Measurements from ENCODE around the gene ARV1. TPM values are rescaled to one million over a fixed set of nuclear protein-coding genes. Genes with fewer than 3 reads are reported as not detected.
A peak's percentile ranks its signal among the peaks of the same experiment; 100 is the strongest.
"Not testable (repeated sequence)": the region's sequence is repeated elsewhere in the genome, so short reads cannot be mapped to it uniquely, and the experiment has no call there.

Gene ARV1
- total and polyA plus RNA-seq, 2 experiments from 2014 or later, result 10.4 to 20.0 TPM

DNA sequence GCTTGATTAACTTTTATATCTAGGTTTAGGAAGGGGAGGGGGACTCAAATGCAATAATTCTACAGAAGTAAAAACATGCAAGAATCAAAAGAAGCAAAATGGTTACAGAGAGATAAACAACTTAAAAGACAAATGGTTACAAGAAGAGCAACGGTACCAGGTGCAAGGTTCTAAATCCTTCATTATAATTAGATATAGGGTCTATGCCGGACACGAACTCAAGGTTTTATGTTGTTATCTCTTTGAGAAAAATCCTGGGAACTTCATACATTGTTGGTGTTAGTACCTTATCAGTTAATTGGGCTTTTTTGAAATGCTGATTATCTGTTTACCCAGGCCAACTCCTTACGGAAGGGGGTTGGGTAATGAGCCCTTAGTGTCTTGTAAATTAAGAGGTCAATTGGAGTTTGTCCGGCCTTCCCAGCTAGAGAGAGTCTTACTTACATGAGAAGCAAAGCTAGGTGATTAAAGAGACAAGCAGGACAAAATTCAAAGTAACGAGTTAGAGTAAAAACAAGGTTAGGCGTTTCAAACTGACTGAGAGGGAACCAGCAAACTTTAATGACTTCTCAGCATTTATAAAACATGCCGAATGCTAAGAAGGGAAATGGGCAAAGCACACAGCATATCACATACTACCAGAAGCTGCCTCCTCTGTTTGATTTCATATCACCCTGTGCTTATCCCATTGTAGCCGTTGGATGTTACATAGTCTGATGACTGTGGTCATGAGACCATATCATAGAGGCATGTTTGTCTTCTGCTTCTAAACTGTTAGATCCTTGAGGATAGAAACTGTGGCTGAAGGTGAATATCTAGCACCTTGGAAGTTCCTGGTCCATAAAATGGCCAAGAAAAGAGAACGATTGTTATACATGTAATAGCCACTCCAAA, 6.0 kb downstream of the ARV1 start:
- H3K4me3 ChIP-seq; H2AFZ ChIP-seq; H3F3A ChIP-seq (replicated peaks; ENCODE audit: low read depth); H3K36me3 ChIP-seq (ENCODE audit: insufficient read depth); H3K36me3 Mint-ChIP-seq (ENCODE audit: low read depth); H3K79me2 ChIP-seq (replicated peaks; ENCODE audit: insufficient read depth); H3K9me2 ChIP-seq (ENCODE audit: insufficient read depth); H3K27ac Mint-ChIP-seq; H3K27ac ChIP-seq (ENCODE audit: low read depth); H3K9me3 Mint-ChIP-seq; H3K27me3 Mint-ChIP-seq (ENCODE audit: insufficient read depth, low read depth, poor library complexity): not testable (repeated sequence)
- H3K4me3 Mint-ChIP-seq, result peak overlapping the region; percentile 38; the same call in 2 of the 3 replicates
- DNase-seq (ENCODE audit: low spot score) (peak; percentile 81), ATAC-seq (peak; percentile 88)
- peak overlapping the region; percentile 13; the same call in 1 of the 2 replicates for H3K4me2 ChIP-seq
- H3K4me1 ChIP-seq (ENCODE audit: insufficient read depth), result peaks cover 14% of the 10 kb centered on the region; the same call in 1 of the 2 replicates
- H3K27me3 ChIP-seq (ENCODE audit: insufficient read depth), result peaks cover 90% of the 10 kb centered on the region
- peaks cover 80% of the 10 kb centered on the region for H4K20me1 ChIP-seq (replicated peaks; ENCODE audit: insufficient read depth)
- TF ChIP-seq NANOG (IDR thresholded peaks at IDR 0.05; ENCODE audit: borderline replicate concordance) (peak; percentile 91), POLR2AphosphoS5 (IDR thresholded peaks at IDR 0.05; ENCODE audit: low read depth) (peak; percentile 58)
- H3K4me1 Mint-ChIP-seq, result peaks cover 25% of the 10 kb centered on the region

- no peak overlapping the region for H3K27ac Mint-ChIP-seq
- H3K27me3 Mint-ChIP-seq (ENCODE audit: insufficient read depth, low read depth, poor library complexity), result no peaks in the 10 kb centered on the region
- H3K4me3 Mint-ChIP-seq, result no peak overlapping the region
- peaks cover 82% of the 10 kb centered on the region for H3K27me3 ChIP-seq (ENCODE audit: insufficient read depth)
- H3K79me2 ChIP-seq (replicated peaks; ENCODE audit: insufficient read depth), result 0 out of 2 replicates have a peak, but pooled peaks cover 3% of the 10 kb centered on the region
- peaks cover 5% of the 10 kb centered on the region; the same call in 2 of the 3 replicates for H3K36me3 Mint-ChIP-seq (ENCODE audit: low read depth)
- no peaks in the 10 kb centered on the region for H3K9me2 ChIP-seq (ENCODE audit: insufficient read depth)
- H3F3A ChIP-seq (replicated peaks; ENCODE audit: low read depth), result no peaks in the 10 kb centered on the region
- no peak overlapping the region for H3K4me2 ChIP-seq
- no peaks in the 10 kb centered on the region for H3K36me3 ChIP-seq (ENCODE audit: insufficient read depth)
- no peak for DNase-seq (ENCODE audit: low spot score)
- peak; percentile 39; the same call in 1 of the 3 replicates for ATAC-seq
- no peaks in the 10 kb centered on the region; the same call in 2 of the 3 replicates for H3K9me3 Mint-ChIP-seq
- H3K4me3 ChIP-seq, result no peak overlapping the region
- H4K20me1 ChIP-seq (replicated peaks; ENCODE audit: insufficient read depth), result peaks cover 82% of the 10 kb centered on the region
- peaks cover 22% of the 10 kb centered on the region for H3K4me1 Mint-ChIP-seq
- H3K27ac ChIP-seq (ENCODE audit: low read depth), result no peak overlapping the region
- 0 out of 2 replicates have a peak, but pooled peaks cover 13% of the 10 kb centered on the region for H3K4me1 ChIP-seq (ENCODE audit: insufficient read depth)
- H2AFZ ChIP-seq, result no peak overlapping the region
- no peak for TF ChIP-seq ZNF331 (CRISPR knock-in tag; IDR thresholded peaks at IDR 0.05; ENCODE audit: low read depth)
- TF ChIP-seq, protein P1, sequence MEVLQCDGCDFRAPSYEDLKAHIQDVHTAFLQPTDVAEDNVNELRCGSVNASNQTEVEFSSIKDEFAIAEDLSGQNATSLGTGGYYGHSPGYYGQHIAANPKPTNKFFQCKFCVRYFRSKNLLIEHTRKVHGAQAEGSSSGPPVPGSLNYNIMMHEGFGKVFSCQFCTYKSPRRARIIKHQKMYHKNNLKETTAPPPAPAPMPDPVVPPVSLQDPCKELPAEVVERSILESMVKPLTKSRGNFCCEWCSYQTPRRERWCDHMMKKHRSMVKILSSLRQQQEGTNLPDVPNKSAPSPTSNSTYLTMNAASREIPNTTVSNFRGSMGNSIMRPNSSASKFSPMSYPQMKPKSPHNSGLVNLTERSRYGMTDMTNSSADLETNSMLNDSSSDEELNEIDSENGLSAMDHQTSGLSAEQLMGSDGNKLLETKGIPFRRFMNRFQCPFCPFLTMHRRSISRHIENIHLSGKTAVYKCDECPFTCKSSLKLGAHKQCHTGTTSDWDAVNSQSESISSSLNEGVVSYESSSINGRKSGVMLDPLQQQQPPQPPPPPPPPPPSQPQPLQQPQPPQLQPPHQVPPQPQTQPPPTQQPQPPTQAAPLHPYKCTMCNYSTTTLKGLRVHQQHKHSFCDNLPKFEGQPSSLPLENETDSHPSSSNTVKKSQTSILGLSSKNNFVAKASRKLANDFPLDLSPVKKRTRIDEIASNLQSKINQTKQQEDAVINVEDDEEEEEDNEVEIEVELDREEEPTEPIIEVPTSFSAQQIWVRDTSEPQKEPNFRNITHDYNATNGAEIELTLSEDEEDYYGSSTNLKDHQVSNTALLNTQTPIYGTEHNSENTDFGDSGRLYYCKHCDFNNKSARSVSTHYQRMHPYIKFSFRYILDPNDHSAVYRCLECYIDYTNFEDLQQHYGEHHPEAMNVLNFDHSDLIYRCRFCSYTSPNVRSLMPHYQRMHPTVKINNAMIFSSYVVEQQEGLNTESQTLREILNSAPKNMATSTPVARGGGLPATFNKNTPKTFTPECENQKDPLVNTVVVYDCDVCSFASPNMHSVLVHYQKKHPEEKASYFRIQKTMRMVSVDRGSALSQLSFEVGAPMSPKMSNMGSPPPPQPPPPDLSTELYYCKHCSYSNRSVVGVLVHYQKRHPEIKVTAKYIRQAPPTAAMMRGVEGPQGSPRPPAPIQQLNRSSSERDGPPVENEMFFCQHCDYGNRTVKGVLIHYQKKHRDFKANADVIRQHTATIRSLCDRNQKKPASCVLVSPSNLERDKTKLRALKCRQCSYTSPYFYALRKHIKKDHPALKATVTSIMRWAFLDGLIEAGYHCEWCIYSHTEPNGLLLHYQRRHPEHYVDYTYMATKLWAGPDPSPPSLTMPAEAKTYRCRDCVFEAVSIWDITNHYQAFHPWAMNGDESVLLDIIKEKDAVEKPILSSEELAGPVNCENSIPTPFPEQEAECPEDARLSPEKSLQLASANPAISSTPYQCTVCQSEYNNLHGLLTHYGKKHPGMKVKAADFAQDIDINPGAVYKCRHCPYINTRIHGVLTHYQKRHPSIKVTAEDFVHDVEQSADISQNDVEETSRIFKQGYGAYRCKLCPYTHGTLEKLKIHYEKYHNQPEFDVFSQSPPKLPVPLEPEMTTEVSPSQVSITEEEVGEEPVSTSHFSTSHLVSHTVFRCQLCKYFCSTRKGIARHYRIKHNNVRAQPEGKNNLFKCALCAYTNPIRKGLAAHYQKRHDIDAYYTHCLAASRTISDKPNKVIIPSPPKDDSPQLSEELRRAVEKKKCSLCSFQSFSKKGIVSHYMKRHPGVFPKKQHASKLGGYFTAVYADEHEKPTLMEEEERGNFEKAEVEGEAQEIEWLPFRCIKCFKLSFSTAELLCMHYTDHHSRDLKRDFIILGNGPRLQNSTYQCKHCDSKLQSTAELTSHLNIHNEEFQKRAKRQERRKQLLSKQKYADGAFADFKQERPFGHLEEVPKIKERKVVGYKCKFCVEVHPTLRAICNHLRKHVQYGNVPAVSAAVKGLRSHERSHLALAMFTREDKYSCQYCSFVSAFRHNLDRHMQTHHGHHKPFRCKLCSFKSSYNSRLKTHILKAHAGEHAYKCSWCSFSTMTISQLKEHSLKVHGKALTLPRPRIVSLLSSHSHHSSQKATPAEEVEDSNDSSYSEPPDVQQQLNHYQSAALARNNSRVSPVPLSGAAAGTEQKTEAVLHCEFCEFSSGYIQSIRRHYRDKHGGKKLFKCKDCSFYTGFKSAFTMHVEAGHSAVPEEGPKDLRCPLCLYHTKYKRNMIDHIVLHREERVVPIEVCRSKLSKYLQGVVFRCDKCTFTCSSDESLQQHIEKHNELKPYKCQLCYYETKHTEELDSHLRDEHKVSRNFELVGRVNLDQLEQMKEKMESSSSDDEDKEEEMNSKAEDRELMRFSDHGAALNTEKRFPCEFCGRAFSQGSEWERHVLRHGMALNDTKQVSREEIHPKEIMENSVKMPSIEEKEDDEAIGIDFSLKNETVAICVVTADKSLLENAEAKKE (CRISPR knock-in tag; IDR thresholded peaks at IDR 0.05), result no peak
- TF ChIP-seq, protein P2, sequence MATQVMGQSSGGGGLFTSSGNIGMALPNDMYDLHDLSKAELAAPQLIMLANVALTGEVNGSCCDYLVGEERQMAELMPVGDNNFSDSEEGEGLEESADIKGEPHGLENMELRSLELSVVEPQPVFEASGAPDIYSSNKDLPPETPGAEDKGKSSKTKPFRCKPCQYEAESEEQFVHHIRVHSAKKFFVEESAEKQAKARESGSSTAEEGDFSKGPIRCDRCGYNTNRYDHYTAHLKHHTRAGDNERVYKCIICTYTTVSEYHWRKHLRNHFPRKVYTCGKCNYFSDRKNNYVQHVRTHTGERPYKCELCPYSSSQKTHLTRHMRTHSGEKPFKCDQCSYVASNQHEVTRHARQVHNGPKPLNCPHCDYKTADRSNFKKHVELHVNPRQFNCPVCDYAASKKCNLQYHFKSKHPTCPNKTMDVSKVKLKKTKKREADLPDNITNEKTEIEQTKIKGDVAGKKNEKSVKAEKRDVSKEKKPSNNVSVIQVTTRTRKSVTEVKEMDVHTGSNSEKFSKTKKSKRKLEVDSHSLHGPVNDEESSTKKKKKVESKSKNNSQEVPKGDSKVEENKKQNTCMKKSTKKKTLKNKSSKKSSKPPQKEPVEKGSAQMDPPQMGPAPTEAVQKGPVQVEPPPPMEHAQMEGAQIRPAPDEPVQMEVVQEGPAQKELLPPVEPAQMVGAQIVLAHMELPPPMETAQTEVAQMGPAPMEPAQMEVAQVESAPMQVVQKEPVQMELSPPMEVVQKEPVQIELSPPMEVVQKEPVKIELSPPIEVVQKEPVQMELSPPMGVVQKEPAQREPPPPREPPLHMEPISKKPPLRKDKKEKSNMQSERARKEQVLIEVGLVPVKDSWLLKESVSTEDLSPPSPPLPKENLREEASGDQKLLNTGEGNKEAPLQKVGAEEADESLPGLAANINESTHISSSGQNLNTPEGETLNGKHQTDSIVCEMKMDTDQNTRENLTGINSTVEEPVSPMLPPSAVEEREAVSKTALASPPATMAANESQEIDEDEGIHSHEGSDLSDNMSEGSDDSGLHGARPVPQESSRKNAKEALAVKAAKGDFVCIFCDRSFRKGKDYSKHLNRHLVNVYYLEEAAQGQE (IDR thresholded peaks at IDR 0.05; ENCODE audit: unreplicated experiment), result no peak
- TF ChIP-seq, protein P3, sequence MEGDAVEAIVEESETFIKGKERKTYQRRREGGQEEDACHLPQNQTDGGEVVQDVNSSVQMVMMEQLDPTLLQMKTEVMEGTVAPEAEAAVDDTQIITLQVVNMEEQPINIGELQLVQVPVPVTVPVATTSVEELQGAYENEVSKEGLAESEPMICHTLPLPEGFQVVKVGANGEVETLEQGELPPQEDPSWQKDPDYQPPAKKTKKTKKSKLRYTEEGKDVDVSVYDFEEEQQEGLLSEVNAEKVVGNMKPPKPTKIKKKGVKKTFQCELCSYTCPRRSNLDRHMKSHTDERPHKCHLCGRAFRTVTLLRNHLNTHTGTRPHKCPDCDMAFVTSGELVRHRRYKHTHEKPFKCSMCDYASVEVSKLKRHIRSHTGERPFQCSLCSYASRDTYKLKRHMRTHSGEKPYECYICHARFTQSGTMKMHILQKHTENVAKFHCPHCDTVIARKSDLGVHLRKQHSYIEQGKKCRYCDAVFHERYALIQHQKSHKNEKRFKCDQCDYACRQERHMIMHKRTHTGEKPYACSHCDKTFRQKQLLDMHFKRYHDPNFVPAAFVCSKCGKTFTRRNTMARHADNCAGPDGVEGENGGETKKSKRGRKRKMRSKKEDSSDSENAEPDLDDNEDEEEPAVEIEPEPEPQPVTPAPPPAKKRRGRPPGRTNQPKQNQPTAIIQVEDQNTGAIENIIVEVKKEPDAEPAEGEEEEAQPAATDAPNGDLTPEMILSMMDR (conservative IDR thresholded peaks at IDR 0.05; ENCODE audit: low read depth in 2 of 2), result no peak
- TF ChIP-seq JUNB (IDR thresholded peaks at IDR 0.05; ENCODE audit: unreplicated experiment), result no peak
- no peak for TF ChIP-seq CREB1 (CRISPR knock-in tag; IDR thresholded peaks at IDR 0.05; ENCODE audit: low read depth)
Measured at GRCh38 chr1:230985711-230986110, 6.8 kb downstream of the ARV1 start.

All from GM23338 (cell line).